ENCODE data around the gene DPF1.
"Not testable (repeated sequence)": the region's sequence is repeated elsewhere in the genome, so short reads cannot be mapped to it uniquely, and the experiment has no call there.

Gene DPF1

GRCh38 chr19:38224014-38224862 is at the start of gene DPF1:
Gene DPF1 (minus strand): TSS chr19:38224222. CDS start chr19:38224142, 80 bp downstream.
- no peak for DNase-seq (ENCODE audit: low read depth, low spot score)

- DNase-seq (ENCODE audit: low read depth, low spot score), result no peak
Observed at GRCh38 chr19:38273499-38273898, 49.5 kb upstream of the DPF1 start.

- peak; percentile 62 for DNase-seq (ENCODE audit: low read depth, low spot score)
Observed at GRCh38 chr19:38270587-38271167, 46.7 kb upstream of the DPF1 start.

GRCh38 chr19:38268539-38268938 is 44.5 kb upstream of the DPF1 start:
- no peak for DNase-seq (ENCODE audit: low read depth, low spot score)

- no peak for DNase-seq (ENCODE audit: low read depth, low spot score)
Observed at GRCh38 chr19:38267761-38268483, 43.9 kb upstream of the DPF1 start.

- no peak for DNase-seq (ENCODE audit: low read depth, low spot score)
Observed at GRCh38 chr19:38266981-38267597, 43.1 kb upstream of the DPF1 start.

- no peak for DNase-seq (ENCODE audit: low read depth, low spot score)
Observed at GRCh38 chr19:38265921-38266429, 42.0 kb upstream of the DPF1 start.

GRCh38 chr19:38265213-38265861 is 41.3 kb upstream of the DPF1 start:
- DNase-seq (ENCODE audit: low read depth, low spot score), result no peak

GRCh38 chr19:38264486-38265212 is 40.6 kb upstream of the DPF1 start, which contains the start of gene SPINT2:
Gene SPINT2 (plus strand): TSS chr19:38264573. CDS start chr19:38264893, 320 bp downstream.
- no peak for DNase-seq (ENCODE audit: low read depth, low spot score)

GRCh38 chr19:38263689-38264485 is 39.9 kb upstream of the DPF1 start:
- no peak for DNase-seq (ENCODE audit: low read depth, low spot score)

GRCh38 chr19:38262585-38263268 is 38.7 kb upstream of the DPF1 start:
- no peak for DNase-seq (ENCODE audit: low read depth, low spot score)

- not testable (repeated sequence) for DNase-seq (ENCODE audit: low read depth, low spot score)
Observed at GRCh38 chr19:38261942-38262341, 37.9 kb upstream of the DPF1 start.

- no peak for DNase-seq (ENCODE audit: low read depth, low spot score)
Observed at GRCh38 chr19:38255383-38256014, 31.5 kb upstream of the DPF1 start.

- DNase-seq (ENCODE audit: low read depth, low spot score), result no peak
Observed at GRCh38 chr19:38253788-38254187, 29.8 kb upstream of the DPF1 start.

- DNase-seq (ENCODE audit: low read depth, low spot score), result no peak
Observed at GRCh38 chr19:38252941-38253691, 29.1 kb upstream of the DPF1 start.

GRCh38 chr19:38252385-38252784 is 28.4 kb upstream of the DPF1 start:
- DNase-seq (ENCODE audit: low read depth, low spot score), result no peak

GRCh38 chr19:38251564-38252051 is 27.6 kb upstream of the DPF1 start:
- no peak for DNase-seq (ENCODE audit: low read depth, low spot score)

Measured in smooth muscle cell of the brain vasculature (primary cell).